ENCODE measurements around the gene PLLP. TPM values are rescaled to one million over a fixed set of nuclear protein-coding genes. Genes with fewer than 3 reads are reported as not detected.

Gene PLLP
- total RNA-seq, 1 donor from 2014 or later: 1.1 TPM

DNA sequence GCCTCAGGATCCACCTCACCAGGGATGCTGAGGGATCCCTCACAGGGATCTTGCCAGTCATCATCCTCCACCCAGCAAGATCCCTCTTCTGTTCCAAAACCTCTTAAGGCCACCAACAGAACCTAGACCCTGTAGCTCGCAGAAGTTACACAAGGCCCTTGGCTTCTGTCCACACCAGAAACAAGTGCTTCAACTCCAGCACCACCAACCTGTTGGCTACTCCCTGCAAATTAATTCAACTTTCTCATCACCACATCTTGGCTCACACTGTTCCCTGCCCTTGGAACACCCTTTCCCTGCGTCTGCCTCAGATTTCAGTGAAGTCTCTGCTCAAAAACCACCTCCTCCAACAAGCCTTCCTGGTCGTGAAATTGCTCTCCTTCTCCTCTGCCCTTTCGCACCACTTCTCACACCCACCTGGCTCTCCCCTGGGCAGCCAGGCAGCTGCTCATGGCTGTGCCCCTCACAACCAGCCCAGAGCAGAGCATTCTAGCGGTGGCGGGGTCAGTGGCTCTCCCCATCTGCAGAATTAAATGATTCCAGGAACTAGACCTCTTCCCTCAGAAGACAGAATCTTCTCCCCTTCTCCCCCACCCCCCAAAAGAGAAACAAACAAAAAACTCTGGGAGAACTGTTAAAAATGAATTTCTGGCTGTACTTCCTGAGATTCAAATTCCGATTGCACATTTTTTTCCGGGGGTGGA is 1.8 kb downstream of the PLLP start:
- Mint-ChIP-seq H3K27ac (no peak overlapping the region), H3K36me3 (no peaks in the 10 kb centered on the region), H3K27me3 (ENCODE audit: low read depth) (peaks cover 35% of the 10 kb centered on the region), H3K9me3 (no peaks in the 10 kb centered on the region), H3K4me3 (no peak overlapping the region), H3K4me1 (peaks cover 10% of the 10 kb centered on the region)
- DNase-seq (ENCODE audit: low spot score in 2 of 2, unreplicated experiment in 2 of 2): no peak
- TF ChIP-seq, protein P1, sequence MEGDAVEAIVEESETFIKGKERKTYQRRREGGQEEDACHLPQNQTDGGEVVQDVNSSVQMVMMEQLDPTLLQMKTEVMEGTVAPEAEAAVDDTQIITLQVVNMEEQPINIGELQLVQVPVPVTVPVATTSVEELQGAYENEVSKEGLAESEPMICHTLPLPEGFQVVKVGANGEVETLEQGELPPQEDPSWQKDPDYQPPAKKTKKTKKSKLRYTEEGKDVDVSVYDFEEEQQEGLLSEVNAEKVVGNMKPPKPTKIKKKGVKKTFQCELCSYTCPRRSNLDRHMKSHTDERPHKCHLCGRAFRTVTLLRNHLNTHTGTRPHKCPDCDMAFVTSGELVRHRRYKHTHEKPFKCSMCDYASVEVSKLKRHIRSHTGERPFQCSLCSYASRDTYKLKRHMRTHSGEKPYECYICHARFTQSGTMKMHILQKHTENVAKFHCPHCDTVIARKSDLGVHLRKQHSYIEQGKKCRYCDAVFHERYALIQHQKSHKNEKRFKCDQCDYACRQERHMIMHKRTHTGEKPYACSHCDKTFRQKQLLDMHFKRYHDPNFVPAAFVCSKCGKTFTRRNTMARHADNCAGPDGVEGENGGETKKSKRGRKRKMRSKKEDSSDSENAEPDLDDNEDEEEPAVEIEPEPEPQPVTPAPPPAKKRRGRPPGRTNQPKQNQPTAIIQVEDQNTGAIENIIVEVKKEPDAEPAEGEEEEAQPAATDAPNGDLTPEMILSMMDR (IDR thresholded peaks at IDR 0.05; ENCODE audit: unreplicated experiment): no peak

DNA sequence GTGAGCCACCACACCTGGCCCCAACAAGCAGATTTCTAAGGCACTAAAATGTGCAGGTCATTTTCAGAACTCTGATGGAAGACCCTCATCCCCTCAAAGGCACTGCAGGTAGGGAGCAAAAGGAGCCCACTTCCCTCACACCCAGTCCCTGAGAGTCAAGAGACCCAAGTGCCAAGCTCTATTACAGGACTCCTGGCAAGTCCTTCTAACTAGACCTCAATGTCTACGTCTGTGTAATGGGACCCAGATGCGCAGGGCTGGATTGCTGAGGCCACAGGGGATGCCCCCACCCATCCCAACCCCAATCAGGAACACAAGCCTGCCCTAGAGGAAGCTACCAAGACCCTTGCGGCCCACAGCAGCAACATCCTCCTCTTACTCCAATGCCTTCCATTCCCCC is 2.7 kb downstream of the PLLP start:
- H3K36me3 Mint-ChIP-seq: no peaks in the 10 kb centered on the region
- DNase-seq (ENCODE audit: low spot score in 2 of 2, unreplicated experiment in 2 of 2): no peak
- no peaks in the 10 kb centered on the region for H3K9me3 Mint-ChIP-seq
- H3K27ac Mint-ChIP-seq: no peak overlapping the region
- TF ChIP-seq, protein P1 (IDR thresholded peaks at IDR 0.05; ENCODE audit: unreplicated experiment): no peak
- H3K4me3 Mint-ChIP-seq: no peak overlapping the region
- H3K27me3 Mint-ChIP-seq (ENCODE audit: low read depth): peaks cover 35% of the 10 kb centered on the region
- H3K4me1 Mint-ChIP-seq: peaks cover 12% of the 10 kb centered on the region

DNA sequence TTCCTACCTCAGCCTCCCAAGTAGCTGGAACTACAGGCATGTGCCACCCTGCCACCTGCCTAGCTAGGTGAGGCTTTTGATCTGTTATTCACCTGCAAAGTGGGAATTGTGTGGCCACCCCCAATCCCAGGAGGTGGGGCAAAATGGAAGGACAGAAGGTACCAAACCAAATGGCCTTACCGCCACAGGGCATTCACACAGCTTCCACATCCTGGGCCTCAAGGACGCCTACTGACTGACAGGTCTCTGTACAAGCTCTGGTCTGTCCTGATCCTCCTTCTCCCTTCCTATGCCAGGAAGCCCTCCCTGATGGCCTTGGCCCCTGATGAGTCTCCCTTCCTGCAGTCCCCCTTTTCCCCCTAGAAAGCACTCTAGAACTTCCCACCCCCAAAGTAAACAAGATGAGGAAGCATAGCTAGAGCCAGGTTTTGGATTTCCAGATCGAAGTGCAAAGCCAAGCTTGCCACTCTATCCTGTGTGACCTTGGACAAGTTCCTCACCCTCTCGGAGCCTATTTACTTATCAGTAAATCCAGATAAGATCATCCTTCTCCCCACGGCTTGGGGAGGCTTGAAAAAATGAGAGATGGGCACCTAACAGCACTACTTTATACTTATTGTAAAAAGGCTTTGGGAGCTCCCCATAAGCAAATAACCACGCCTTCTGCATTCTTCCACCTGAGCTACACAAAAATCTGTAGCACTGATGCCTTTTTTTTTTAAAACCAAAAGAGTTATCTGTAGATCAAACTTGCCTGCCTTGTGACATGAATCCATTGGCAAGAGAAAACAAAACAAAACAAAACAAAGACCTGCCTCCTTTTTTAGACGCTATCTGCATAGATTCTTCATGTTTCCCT is 4.5 kb downstream of the PLLP start:
- Mint-ChIP-seq H3K27ac (no peak overlapping the region), H3K36me3 (no peaks in the 10 kb centered on the region), H3K9me3 (no peaks in the 10 kb centered on the region), H3K4me1 (peaks cover 12% of the 10 kb centered on the region), H3K4me3 (no peak overlapping the region), H3K27me3 (ENCODE audit: low read depth) (peaks cover 30% of the 10 kb centered on the region)
- no peak for DNase-seq (ENCODE audit: low spot score in 2 of 2, unreplicated experiment in 2 of 2)
- TF ChIP-seq, protein P1 (IDR thresholded peaks at IDR 0.05; ENCODE audit: unreplicated experiment): no peak

DNA sequence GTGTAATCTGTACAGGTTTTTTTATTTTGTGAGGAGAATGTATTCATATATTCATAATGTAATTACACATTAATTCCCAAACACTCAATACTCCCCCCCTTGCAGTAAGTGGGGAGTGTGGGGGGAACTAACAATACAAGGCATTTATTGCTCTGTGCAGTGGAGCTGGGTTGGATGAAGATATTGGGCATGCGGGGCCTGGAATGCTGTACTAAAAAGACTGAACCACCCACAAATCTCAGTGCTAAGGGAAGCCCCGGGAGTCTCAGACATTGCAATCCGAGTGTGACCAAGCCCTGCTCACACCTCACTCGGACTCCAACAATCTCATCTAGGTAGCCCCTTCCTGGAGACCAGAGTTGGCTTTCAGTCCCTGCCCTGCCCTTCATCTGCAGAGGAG is 6.0 kb downstream of the PLLP start:
- Mint-ChIP-seq H3K27ac (no peak overlapping the region), H3K4me3 (no peak overlapping the region), H3K36me3 (no peaks in the 10 kb centered on the region), H3K27me3 (ENCODE audit: low read depth) (peaks cover 20% of the 10 kb centered on the region), H3K9me3 (no peaks in the 10 kb centered on the region), H3K4me1 (peaks cover 7% of the 10 kb centered on the region)
- DNase-seq (ENCODE audit: low spot score in 2 of 2, unreplicated experiment in 2 of 2): no peak
- TF ChIP-seq, protein P1 (IDR thresholded peaks at IDR 0.05; ENCODE audit: unreplicated experiment): no peak

DNA sequence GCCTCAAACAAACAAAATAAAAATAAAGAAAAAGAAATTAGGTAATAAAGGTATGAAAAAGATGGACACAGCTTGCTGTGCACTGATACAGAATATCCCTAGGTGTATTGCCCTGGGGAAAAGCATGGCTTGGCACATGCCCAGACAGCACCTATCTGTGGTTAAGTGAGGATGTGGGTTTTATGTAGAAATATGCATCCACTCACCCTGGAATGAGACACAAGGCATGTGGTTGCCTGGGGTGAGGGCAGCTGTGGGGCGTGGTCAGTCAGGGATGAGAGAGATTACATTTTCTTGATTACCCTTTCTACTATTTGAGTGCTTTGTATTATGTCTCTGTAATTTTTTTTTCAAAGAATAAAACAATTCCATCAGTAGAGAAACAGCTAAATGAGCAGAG is 6.9 kb downstream of the PLLP start:
- Mint-ChIP-seq H3K27ac (no peak overlapping the region), H3K4me1 (peaks cover 7% of the 10 kb centered on the region)

More for the DNA sequence above, 6.9 kb downstream of the PLLP start:
- no peak for DNase-seq (ENCODE audit: low spot score in 2 of 2, unreplicated experiment in 2 of 2)
- H3K9me3 Mint-ChIP-seq: no peaks in the 10 kb centered on the region
- TF ChIP-seq, protein P1 (IDR thresholded peaks at IDR 0.05; ENCODE audit: unreplicated experiment): no peak
- no peak overlapping the region for H3K4me3 Mint-ChIP-seq
- H3K36me3 Mint-ChIP-seq: no peaks in the 10 kb centered on the region
- peaks cover 10% of the 10 kb centered on the region for H3K27me3 Mint-ChIP-seq (ENCODE audit: low read depth)
